ENCODE results near the gene ARHGAP10.
"Not testable (repeated sequence)": the region's sequence is repeated elsewhere in the genome, so short reads cannot be mapped to it uniquely, and the experiment has no call there.

ARHGAP10 gene

DNA sequence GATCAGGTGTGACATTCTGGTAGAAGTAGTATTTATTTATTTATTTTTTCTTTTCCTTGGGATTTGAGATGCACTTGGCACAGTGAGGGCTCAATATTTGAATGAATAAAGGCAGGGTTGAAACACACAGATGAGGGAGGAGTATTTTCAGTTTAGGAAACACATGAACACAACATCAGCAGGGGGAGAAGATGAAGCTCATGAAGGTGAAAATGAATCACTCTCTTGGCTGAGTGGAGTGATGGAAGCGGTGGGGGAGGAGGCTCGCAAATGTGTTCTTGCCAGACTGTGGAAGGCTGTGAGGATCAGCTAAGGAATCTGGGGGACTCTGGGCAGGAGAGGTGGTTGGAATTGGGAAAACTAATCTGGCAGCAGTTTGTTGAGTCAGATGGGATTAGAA lies 55.3 kb downstream of the ARHGAP10 start:
- H3K4me3 ChIP-seq: no peak overlapping the region
- H3K27ac ChIP-seq: peak overlapping the region in 7 of 21 experiments; percentile 10 to 68 (median 30)

DNA sequence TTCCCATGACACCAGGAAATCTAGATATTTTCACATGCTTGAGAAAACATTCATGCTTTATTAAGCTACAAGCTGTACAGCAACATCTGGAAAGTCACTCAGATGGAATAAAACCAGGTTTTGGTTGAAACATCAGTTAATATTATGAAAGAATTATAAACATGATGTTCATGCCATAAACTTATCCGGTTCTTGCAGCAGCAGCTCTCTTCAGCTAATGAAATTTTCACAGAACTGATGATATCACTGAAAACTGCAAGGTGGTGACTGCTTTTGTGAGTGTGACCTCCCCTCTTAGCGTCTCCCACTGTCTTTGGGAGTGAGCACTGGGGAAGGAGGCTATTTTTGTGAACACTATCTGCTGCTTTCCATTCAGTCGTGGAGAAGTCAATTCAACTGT lies 56.9 kb downstream of the ARHGAP10 start:
- Histone ChIP-seq H3K27ac (peak overlapping the region in 1 of 21 experiments; percentile 17), H3K4me3 (no peak overlapping the region)

DNA sequence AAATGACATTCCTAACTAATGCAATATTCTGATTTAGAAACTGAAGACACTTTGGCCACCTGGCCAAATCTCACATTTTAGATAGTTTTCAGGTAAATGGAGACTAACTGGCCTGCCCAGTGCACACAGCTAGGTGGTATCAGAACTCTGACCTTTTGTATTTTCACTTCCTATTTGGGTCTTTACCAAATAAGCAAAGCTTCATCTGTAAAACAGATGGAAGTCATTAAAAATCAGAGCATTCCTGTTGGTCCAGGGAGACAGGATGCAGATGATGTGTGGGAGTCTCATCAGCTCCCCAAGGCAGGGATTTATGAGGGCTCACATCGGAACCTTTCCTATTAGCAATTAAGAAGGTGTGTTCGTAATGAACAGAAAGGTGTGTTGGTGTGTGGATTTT lies 57.7 kb downstream of the ARHGAP10 start:
- Histone ChIP-seq H3K27ac (no peak overlapping the region), H3K4me3 (no peak overlapping the region)

- no peak overlapping the region for H3K27ac ChIP-seq
- no peak overlapping the region for H3K4me3 ChIP-seq
Measured at GRCh38 chr4:147790412-147790811, 58.5 kb downstream of the ARHGAP10 start.

DNA sequence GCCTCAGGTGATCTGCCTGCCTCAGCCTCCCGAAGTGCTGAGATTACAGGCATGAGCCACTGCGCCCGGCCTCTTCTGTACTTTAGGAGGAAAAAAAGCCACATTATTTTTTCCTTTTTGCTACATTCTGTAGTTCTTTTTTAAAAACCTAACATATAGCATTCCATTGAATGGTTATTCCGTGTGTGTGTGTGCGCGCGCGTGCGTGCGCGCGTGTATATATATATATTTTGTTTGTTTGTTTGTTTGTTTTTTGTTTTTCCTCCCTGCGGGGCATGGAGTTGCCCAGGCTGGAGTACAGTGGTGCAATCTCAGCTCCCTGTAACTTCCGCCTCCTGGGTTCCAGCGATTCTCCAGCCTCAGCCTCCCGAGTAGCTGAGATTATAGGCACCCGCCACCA lies 59.5 kb downstream of the ARHGAP10 start:
- Histone ChIP-seq H3K4me3 (no peak overlapping the region), H3K27ac (no peak overlapping the region)

DNA sequence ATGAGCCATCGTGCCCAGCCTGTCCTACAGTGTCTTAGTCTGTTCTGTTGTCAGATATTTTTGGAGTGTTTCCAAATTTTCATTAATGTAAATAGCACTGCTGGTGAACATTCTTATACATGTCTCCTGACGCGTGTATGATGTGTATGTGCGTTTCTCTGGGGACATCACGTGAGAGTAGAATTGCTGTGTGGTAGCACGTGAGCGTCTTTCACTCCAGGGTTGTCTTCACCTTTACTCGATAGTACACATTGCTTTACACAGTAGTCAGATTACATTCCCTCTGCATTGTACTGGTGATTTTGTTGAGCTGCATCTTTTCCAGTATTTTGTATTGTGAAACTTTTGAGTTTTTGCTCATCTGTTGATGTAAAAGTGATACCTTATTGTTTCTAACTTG lies 60.0 kb downstream of the ARHGAP10 start:
- Histone ChIP-seq H3K27ac (peak overlapping the region in 1 of 21 experiments; percentile 64), H3K4me3 (no peak overlapping the region)

DNA sequence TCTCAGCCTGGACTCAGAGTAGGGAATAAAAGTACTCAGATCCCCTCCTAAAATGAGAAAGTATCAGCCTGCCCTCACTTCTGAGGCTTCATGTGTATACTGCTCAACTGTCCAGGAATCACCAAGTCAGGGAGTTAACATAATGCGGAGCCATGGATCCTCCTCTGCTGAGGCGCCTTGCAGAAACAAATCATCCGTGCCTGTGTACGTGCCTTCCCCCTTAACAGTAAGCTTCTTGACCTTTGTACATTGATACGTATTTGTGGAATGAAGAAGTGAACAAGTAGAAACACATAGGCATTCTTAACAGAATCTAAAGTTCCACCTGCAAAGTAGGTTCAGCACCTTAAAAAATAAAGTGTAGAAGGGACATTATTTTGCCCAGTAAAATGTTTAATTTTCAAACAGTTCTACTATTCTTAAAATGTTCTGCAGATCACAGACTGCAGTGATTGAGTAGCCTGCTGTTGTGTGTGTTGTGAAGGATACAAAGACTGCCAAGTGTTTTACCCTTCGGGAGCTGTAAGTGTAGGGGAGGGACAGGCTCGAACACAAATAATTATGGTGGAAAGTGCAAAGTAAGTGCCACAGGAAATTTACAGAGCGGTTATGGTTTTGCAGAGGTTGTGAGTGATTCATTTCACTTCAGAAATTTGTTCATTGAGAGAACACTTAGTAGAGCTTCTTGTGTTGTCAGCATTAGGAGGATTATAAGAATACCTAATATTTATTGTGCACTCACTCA lies 61.9 kb downstream of the ARHGAP10 start:
- Histone ChIP-seq H3K4me3 (no peak overlapping the region), H3K27ac (peak overlapping the region in 4 of 21 experiments; percentile 17 to 40 (median 30))

DNA sequence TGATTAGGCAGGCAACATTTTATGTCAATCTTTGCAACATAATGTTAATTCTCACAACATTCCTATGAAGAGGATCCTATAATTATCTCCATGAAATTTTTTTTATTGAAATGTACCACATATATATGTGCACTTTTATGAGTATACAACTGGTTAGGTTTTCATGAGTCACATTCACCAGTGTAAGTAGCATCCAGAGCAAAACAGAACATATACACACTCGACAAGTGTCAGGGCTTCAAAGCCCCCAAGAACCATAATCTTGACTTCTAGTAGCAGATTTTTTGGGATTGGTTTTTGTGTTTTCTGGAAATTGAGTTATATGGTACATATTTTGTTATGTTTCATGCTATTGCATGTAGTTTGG lies 62.4 kb downstream of the ARHGAP10 start:
- Histone ChIP-seq H3K4me3 (no peak overlapping the region), H3K27ac (peak overlapping the region in 2 of 21 experiments; percentile 20 to 40)

DNA sequence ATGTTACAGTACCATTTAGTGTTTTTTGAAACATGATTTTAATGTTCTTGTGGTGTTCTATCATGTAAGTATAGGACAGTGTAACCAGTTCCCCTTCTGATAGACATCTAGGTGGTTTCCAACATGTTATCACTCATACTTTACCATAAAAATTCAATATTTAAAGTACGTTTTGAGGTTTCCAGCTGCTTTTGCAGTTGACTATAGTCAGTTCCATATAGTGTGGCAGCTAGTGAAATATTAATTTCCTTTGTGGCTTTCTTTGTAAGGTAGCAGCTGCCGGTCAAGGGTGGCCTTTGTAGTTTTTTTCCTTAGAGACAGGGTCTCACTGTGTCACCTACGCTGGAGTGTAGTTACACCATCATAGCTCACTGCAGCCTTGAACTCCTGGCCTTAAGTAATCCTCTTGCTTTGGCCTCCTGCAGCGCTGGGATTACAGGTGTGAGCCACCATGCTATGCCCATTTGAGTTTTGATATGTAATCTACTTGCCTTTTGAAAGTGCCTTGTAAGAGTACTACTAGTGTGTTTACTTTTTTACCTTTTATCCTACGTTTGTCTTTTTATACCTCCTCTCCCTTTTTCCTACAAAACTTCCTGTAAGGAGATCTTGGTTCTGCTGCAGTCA lies 63.0 kb downstream of the ARHGAP10 start:
- peak overlapping the region in 1 of 21 experiments; percentile 40 for H3K27ac ChIP-seq
- H3K4me3 ChIP-seq: no peak overlapping the region

GRCh38 chr4:147799057-147799456 lies 67.2 kb downstream of the ARHGAP10 start:
- H3K4me3 ChIP-seq, H3K27ac ChIP-seq: not testable (repeated sequence)

GRCh38 chr4:147799986-147800555 lies 68.2 kb downstream of the ARHGAP10 start:
- H3K27ac ChIP-seq: peak overlapping the region in 3 of 21 experiments; percentile 33 to 56 (median 39)
- H3K4me3 ChIP-seq: no peak overlapping the region

- Histone ChIP-seq H3K27ac (no peak overlapping the region), H3K4me3 (no peak overlapping the region)
Measured at GRCh38 chr4:147801820-147802219, 69.9 kb downstream of the ARHGAP10 start.

DNA sequence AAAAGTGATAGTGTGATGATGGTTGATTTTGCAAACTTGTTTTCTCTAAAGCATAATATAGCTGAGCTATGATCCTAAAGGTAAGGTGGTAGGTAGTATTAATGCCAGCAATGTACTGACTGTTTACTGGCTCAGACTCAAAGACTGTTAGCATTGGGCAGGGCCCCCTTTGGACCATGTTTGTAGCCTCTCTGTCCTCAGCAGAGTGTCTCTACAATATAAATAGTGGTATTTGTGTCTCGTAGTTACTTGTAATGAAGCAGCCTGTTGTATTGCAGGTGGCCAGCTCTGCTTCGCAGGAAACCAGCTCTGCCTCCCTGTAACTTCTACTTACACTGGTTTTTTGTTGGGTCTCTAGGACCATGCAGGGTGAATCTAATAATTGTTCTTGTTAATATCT lies 70.5 kb downstream of the ARHGAP10 start:
- Histone ChIP-seq H3K27ac (no peak overlapping the region), H3K4me3 (no peak overlapping the region)

- Histone ChIP-seq H3K27ac (no peak overlapping the region), H3K4me3 (no peak overlapping the region)
Measured at GRCh38 chr4:147805946-147806345, 74.1 kb downstream of the ARHGAP10 start.

DNA sequence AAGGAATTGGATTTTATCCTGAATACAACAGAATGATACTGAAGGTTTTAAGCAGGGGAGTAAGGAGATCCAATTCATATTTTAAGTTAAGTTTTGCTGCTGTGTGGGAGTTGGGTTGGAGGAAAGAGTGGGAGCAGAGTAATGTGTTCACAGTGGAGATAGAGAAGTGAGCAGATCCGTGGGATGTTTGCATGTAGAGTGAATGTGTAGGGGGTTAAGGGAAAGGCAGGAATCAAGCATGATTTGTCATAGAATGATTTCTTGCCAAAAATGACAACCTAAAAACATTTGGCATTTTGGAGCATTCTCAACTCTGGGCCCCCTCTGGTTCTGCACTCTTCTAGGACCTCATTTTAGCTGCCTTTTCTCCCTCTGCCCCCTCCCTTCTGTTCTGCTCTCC lies 76.6 kb downstream of the ARHGAP10 start:
- H3K27ac ChIP-seq: peak overlapping the region in 1 of 21 experiments; percentile 18

GRCh38 chr4:147809211-147809610 lies 77.3 kb downstream of the ARHGAP10 start:
- H3K27ac ChIP-seq: no peak overlapping the region
- no peak overlapping the region for H3K4me3 ChIP-seq

More for the DNA sequence above, 76.6 kb downstream of the ARHGAP10 start:
- no peak overlapping the region for H3K4me3 ChIP-seq

GRCh38 chr4:147811878-147812277 lies 80.0 kb downstream of the ARHGAP10 start:
- Histone ChIP-seq H3K27ac (peak overlapping the region in 1 of 21 experiments; percentile 3), H3K4me3 (no peak overlapping the region)

DNA sequence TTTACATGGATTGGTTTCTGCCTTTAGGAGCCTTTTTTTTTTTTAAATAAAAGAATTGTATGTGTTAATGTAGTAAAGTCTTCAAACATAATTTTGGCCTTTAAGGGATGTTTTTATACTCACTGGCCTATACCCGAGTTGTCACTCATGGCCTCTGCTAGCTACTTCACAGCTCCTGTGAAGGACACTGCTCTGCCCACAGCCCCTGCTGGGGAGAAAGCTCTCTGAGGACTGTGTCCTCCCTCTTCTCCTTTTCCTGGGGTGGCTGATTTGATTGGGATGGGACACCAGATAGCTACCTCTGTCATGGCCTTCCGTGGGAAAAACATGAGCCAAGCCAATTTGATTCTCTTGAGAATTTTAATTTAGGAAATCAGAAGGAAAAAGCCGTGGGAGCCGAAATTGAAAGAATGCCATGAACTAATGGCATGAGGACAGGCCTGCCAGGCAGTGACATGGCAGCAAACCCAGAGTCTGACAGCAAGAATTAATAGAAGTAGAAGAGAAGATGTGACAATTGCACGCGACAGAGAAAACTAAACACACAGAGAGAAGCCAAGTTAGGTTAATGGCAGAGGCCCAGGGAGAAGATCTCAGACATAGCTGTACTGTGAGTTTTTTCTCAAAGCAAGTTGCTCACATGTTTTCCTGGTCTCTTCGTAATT lies 81.4 kb downstream of the ARHGAP10 start:
- no peak overlapping the region for H3K4me3 ChIP-seq
- H3K27ac ChIP-seq: peak overlapping the region in 4 of 21 experiments; percentile 6 to 55 (median 24)

DNA sequence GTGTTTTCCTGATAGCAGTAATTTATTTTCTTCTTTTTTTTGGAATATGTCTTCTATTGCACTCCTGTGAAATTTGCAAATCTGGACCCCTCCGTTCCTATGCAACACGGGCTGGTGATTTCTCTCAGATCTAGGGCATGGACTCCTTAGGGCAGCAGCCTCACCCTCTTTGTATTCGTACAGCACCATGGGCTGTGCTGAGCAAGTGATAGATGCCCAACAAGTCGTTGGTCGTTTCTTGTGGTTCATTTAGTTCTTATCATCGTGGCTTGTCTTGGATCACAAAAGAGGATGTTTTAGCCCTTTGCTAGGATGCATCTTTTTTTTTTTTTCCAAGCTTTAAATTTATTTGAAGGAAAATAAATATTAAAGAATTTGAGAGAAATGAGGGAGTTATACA lies 82.1 kb downstream of the ARHGAP10 start:
- Histone ChIP-seq H3K4me3 (no peak overlapping the region), H3K27ac (peak overlapping the region in 1 of 21 experiments; percentile 55)

GRCh38 chr4:147814376-147814775 lies 82.5 kb downstream of the ARHGAP10 start:
- H3K27ac ChIP-seq: no peak overlapping the region
- H3K4me3 ChIP-seq: no peak overlapping the region
